ENCODE data around the gene NACC1. TPM values are rescaled to one million over a fixed set of nuclear protein-coding genes. Genes with fewer than 3 reads are reported as not detected.

Gene NACC1
- polyA plus RNA-seq, 1 donor (not counting 4 experiments of a cell fraction or from before 2014, with no cell fraction given): 32.9 TPM

- Histone ChIP-seq H3K4me2 (ENCODE audit: control insufficient read depth, extremely low read depth, insufficient read depth, low read depth, low read length) (no peak overlapping the region), H3K9ac (ENCODE audit: control insufficient read depth, extremely low read depth, insufficient read depth, low read length) (no peak overlapping the region), H3K27ac (ENCODE audit: control insufficient read depth, insufficient read depth, low read length) (no peak overlapping the region), H3K9me3 (ENCODE audit: control insufficient read depth, low read depth, low read length) (no peaks in the 10 kb centered on the region), H3K4me3 (ENCODE audit: control insufficient read depth in 2 of 3, extremely low read depth in 1 of 3, insufficient read depth in 2 of 3, low read depth in 1 of 3, low read length in 3 of 3) (no peak overlapping the region), H4K20me1 (ENCODE audit: control insufficient read depth, extremely low read depth, insufficient read depth, low read length) (no peaks in the 10 kb centered on the region), H3K36me3 (ENCODE audit: control insufficient read depth in 2 of 2, extremely low read depth in 1 of 2, insufficient read depth in 2 of 2, low read length in 2 of 2) (peaks cover 15 to 40% of the 10 kb centered on the region in 2 experiments), H2AFZ (ENCODE audit: control insufficient read depth, low read length) (no peak overlapping the region), H3K9me1 (ENCODE audit: control insufficient read depth, extremely low read depth, insufficient read depth, low read length) (no peaks in the 10 kb centered on the region), H3K27me3 (ENCODE audit: control insufficient read depth, extremely low read depth, insufficient read depth, low read length) (no peaks in the 10 kb centered on the region), H3K4me1 (ENCODE audit: control insufficient read depth, extremely low read depth, insufficient read depth, low read length) (peaks cover 16% of the 10 kb centered on the region), H3K79me2 (ENCODE audit: control insufficient read depth, insufficient read depth, low read length) (no peaks in the 10 kb centered on the region)
- dilution Hi-C loops (cut with MboI; ENCODE audit: extremely low pct_ligation_motif_present, low sequenced_read_pairs): no loop called here
- no peak for FAIRE-seq
- DNase-seq (ENCODE audit: low read depth, low spot score): no peak
- TF ChIP-seq CTCF (optimal IDR thresholded peaks at IDR 0.05 in 1 of 3, IDR thresholded peaks at IDR 0.05 in 1 of 3, conservative IDR thresholded peaks at IDR 0.05 in 1 of 3; ENCODE audit: extremely low read depth in 1 of 3, insufficient read depth in 2 of 3, low read length in 3 of 3): no peak
- TF ChIP-seq EZH2 (IDR thresholded peaks at IDR 0.05; ENCODE audit: low read length): no peak
Measured at GRCh38 chr19:13076787-13077186, 41.3 kb upstream of the NACC1 start.

- DNase-seq (ENCODE audit: low read depth, low spot score) (no peak), FAIRE-seq (no peak)
- dilution Hi-C loops (cut with MboI; ENCODE audit: extremely low pct_ligation_motif_present, low sequenced_read_pairs): no loop called here
- no peak for TF ChIP-seq CTCF (optimal IDR thresholded peaks at IDR 0.05 in 1 of 3, IDR thresholded peaks at IDR 0.05 in 1 of 3, conservative IDR thresholded peaks at IDR 0.05 in 1 of 3; ENCODE audit: extremely low read depth in 1 of 3, insufficient read depth in 2 of 3, low read length in 3 of 3)
- no peak for TF ChIP-seq EZH2 (IDR thresholded peaks at IDR 0.05; ENCODE audit: low read length)
- Histone ChIP-seq H4K20me1 (ENCODE audit: control insufficient read depth, extremely low read depth, insufficient read depth, low read length) (no peaks in the 10 kb centered on the region), H3K4me1 (ENCODE audit: control insufficient read depth, extremely low read depth, insufficient read depth, low read length) (peaks cover 16% of the 10 kb centered on the region), H3K79me2 (ENCODE audit: control insufficient read depth, insufficient read depth, low read length) (no peaks in the 10 kb centered on the region), H3K9ac (ENCODE audit: control insufficient read depth, extremely low read depth, insufficient read depth, low read length) (no peak overlapping the region), H2AFZ (ENCODE audit: control insufficient read depth, low read length) (no peak overlapping the region), H3K9me3 (ENCODE audit: control insufficient read depth, low read depth, low read length) (no peaks in the 10 kb centered on the region), H3K36me3 (ENCODE audit: control insufficient read depth in 2 of 2, extremely low read depth in 1 of 2, insufficient read depth in 2 of 2, low read length in 2 of 2) (peaks cover 17 to 40% of the 10 kb centered on the region in 2 experiments), H3K9me1 (ENCODE audit: control insufficient read depth, extremely low read depth, insufficient read depth, low read length) (no peaks in the 10 kb centered on the region), H3K27ac (ENCODE audit: control insufficient read depth, insufficient read depth, low read length) (no peak overlapping the region), H3K4me2 (ENCODE audit: control insufficient read depth, extremely low read depth, insufficient read depth, low read depth, low read length) (no peak overlapping the region), H3K4me3 (ENCODE audit: control insufficient read depth in 2 of 3, extremely low read depth in 1 of 3, insufficient read depth in 2 of 3, low read depth in 1 of 3, low read length in 3 of 3) (no peak overlapping the region), H3K27me3 (ENCODE audit: control insufficient read depth, extremely low read depth, insufficient read depth, low read length) (no peaks in the 10 kb centered on the region)
Measured at GRCh38 chr19:13077240-13077639, 40.8 kb upstream of the NACC1 start.
